DOHH2 (cell line): ENCODE data around the gene ABCA3.
"Not testable (repeated sequence)": the region's sequence is repeated elsewhere in the genome, so short reads cannot be mapped to it uniquely, and the experiment has no call there.

Experiments used
- CTCF ChIP-seq: fragments of 200-600 bp; sonication (generic); IDR thresholded peaks from one replicate; pipeline ENCODE4 v1.5.1; 2014; ENCODE audit warnings: antibody characterized with exemption, mild to moderate bottlenecking, low read depth, low read length; ENCODE audit not compliant: poor library complexity, severe bottlenecking
- EZH2phosphoT487 ChIP-seq: fragments of 200-600 bp; sonication (generic); IDR thresholded peaks from 2 replicates; pipeline ENCODE4 v1.6.1; 2017; ENCODE audit warnings: borderline replicate concordance, mild to moderate bottlenecking, antibody characterized with exemption, low read length, moderate library complexity, mixed read lengths

- TF ChIP-seq CTCF, EZH2phosphoT487: not testable (repeated sequence)
These were observed 100.2 kb downstream of the ABCA3 start for GRCh38 chr16:2240331-2240730.
